Measurements from ENCODE around the gene ZNF697.
"Not testable (repeated sequence)": the region's sequence is repeated elsewhere in the genome, so short reads cannot be mapped to it uniquely, and the experiment has no call there.

Gene ZNF697

DNA sequence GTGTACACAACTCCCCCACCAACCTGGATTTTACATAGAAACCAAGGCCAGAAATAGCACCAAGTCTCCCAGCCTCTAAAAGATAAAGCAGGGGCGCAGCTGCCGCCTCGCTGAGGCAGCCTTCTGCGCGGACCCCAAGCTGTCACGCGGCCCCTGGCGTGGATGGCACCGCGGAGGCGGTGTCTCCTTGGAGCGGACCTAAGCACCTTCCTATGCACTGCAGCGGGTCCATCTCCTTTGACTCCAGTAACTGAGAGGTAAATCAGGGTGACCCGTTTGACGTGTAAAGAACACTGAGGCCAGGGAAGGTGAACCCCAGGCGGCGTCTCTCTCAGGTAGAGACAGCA is 17.0 kb downstream of the ZNF697 start:
- DNase-seq: no peak

- DNase-seq: peak; percentile 60
Measured at GRCh38 chr1:119626841-119627240, 21.2 kb downstream of the ZNF697 start.

- DNase-seq: no peak
Measured at GRCh38 chr1:119626011-119626545, 22.0 kb downstream of the ZNF697 start.

DNA sequence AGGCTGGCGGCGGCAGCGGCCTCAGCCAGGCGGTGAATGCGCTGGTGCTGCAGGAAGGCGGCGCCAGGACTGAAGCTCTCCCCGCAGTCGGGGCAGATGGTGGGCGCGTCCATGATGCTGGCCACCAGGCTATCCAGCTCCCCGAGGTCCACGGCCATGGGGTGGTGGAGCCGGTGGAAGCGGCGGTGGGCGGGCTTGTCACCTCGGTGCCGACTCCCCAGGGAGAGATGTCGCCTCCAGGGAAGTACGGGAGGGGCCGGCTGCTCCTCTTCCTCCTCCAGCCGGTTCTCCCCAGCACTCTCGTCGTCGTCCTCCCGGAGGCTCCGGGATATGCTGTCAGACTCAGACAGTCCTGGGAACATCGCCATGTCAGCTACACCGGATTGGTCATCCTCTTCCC is 24.4 kb downstream of the ZNF697 start:
- DNase-seq: no peak

DNA sequence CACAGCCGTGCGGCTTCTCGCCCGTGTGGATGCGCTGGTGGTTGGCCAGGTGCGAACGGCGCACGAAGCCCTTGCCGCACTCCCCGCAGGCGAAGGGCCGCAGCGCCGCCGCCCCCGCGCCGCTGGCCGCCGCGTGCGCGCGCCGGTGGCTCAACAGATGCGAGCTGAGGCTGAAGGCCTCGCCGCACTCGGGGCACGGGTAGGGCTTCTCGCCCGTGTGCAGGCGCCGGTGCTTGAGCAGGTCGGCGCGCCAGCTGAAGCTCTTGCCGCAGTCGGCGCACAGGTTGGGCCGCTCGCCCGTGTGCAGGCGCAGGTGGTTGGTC is 24.9 kb downstream of the ZNF697 start:
- no peak for DNase-seq

- no peak for DNase-seq
Measured at GRCh38 chr1:119622311-119623192, 25.5 kb downstream of the ZNF697 start.

- no peak for DNase-seq
Measured at GRCh38 chr1:119621705-119622104, 26.4 kb downstream of the ZNF697 start.

GRCh38 chr1:119617751-119618691 is 30.0 kb downstream of the ZNF697 start:
- DNase-seq: no peak

DNA sequence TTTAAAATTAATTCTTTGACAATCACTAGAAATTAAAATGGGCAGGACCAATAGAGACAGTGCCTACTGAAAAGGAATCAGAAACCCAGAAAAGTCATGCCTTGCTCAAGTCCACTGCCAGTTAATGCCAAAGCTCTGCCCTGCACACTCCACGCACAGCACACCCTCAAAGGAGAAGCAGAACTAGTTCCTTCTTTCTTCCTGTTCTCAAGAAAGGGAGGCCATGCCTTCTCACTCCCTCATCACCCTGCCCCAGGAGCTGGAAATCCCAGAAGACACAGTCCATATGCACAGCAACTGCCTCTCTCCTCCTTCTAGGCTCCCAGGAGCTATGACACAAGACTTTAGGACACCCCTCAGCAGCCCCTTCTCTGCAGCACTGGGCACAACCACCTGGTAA is 31.3 kb downstream of the ZNF697 start:
- not testable (repeated sequence) for DNase-seq

- DNase-seq: not testable (repeated sequence)
Measured at GRCh38 chr1:119615100-119615499, 33.0 kb downstream of the ZNF697 start.

DNA sequence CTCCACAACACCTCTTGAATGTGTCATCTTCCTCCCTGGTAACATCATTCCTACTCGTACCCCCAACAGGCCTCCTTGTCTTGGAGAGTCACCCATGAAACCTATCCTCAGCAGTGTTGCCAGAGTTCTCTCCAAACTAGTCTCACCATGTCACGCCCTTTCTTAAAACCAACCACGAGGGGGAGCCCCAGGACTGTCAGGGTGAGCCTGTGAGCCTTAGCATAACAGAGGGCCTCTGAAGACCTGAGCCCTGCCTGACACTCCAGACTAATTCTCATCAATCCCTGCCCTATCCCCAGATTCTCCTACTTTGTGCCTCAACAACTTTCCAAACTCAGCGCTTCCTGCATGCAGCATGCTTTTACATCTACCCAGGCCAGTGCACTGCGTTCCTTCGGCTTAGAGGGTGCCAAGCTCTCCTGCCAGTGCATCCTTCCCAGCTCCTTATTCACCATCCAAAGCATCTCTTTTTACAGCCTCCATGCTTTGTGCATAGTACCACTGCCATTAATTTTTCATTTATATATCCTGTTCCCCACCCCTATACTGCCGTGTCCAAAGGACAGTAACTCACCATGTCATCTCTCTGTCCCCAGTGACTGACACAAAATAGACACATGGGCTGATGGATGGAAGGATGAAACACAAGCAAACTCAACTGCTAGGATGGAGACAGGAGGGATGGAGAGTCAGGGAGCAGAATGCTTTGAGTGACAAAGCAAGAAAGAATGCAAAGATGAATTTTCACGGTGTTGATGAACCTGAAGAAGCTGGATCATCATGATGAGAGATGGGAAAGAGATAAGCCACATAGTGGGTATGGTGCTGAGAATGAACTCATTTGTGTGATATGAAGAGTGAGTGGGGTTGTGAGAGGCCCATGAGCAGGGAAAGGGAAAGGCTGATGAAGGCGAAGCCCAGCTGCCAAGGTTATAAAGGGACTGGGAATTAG is 34.0 kb downstream of the ZNF697 start:
- DNase-seq: peak; percentile 83

DNA sequence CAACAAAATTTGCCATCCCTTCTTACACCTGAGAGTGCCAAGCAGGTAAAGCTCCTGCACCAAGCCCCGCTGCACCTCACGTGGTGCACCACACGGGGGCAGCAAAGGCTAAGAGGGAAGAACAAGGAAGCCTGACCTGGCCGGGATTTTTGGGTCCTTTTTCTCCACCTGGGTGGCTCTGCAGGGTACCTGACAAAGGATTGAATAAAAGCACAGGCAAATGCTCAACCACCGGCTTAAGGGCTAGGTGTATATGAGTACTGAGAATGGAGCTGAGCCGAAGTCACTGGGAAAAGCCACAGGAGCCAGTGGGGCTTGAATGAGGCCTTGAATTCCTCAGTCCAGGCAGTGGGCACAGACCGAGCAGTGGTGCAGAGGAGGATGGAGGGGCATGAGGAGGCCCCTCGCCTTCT is 36.4 kb downstream of the ZNF697 start:
- peak; percentile 38 for DNase-seq

DNA sequence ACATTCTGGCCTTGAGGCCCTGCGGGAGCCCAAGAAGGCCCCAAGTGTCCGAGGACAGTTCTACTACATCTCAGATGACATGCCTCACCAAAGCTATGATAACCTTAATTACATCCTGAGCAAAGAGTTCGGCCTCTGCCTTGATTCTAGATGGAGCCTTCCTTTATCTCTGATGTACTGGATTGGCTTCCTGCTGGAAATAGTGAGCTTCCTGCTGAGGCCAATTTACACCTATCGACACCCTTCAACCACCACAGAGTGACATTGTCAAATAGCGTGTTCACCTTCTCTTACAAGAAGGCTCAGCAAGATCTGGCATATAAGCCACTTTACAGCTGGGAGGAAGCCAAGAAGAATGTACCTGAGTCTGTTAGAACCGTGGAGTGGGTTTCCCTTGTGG is 39.2 kb downstream of the ZNF697 start:
- not testable (repeated sequence) for DNase-seq

DNA sequence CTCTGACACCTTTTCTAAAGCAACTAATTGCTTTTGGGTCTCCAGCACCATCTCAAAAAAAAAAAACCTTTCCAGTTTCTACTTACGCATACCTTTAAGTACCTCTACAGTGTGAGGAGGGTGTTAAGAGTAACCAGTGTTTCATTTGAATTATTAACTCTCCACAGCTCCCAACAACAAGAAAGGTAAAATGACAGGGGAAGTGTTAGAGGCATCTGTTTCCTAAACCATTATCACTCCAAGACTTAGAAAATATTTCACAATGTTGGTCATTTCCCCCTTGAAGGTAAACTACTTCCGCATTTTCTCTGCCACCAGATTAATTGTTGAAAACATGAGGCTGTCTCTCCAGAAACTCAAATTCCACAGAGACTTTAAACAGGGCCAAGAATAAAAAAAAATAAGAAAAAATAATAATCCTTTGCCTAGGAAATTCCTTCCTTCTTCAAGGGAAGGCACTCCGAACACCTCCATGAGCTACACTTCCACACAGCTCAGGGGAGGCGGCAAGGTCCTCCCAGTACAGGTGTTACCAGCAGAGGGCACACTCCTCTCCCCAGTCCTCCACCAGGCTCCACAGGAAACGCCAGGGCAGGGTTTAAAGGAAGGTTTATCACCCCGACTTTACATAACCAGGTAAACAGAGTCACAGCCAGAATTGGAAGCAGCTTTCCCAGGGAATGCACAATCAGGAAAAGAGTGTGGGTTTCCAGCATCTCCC is 40.8 kb downstream of the ZNF697 start:
- DNase-seq: not testable (repeated sequence)

GRCh38 chr1:119606394-119606793 is 41.7 kb downstream of the ZNF697 start:
- DNase-seq: no peak

DNA sequence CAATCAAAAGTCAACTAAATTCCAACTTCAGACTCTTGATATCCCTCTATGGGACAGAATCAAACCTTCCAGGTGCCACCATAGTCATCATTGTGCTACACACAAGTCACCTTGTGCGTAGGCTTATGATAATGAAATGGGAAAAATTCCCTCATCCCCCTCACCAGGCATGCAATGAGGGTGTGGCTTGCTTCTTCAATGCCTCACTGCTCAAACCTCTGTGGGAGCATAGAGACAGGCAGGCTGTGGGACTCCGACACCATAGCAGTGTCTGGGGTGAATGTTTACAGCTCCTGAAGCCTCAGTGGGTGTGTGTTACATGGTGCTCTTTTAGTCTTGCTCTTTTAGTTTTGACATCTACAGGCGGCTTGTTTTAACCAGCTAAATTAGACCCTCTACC is 42.4 kb downstream of the ZNF697 start:
- DNase-seq: no peak

DNA sequence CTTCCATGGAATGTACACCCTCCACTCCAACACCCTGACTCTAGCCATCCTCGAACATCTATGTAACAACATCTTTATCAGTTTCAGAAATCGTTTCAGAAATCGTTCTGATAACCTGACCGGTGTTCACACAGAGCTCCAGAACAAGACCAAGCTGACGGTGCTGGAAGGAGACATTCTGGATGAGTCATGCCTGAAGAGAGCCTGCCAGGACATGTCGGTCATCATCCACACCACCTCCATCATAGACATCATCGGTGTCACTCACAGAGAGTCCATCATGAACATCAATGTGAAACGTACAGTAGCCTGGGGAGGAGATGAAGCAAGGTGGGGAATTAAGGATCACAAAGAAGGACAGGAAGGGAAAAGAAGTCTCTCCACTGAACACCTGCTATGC is 43.0 kb downstream of the ZNF697 start:
- not testable (repeated sequence) for DNase-seq

- DNase-seq: no peak
Measured at GRCh38 chr1:119603695-119604094, 44.4 kb downstream of the ZNF697 start.

DNA sequence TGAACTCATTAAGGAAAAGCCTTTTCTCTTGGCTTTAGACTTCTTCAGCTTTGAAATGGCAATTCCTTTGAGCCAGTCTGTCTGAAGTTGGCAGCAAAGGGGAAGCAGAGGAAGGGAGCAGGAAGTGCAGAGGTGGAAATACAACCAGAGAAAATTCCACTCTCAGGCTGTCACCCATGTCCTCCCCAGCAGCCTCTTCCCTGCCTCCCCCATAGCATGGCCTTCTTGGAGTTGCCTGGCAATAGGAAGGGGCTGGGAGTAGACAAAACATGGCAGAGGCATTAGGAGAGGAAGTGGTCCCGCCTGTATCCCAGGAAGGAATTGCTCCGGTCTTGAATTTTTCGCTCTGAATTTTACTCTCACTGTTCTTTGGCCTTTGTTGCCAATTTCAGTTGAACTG is 44.8 kb downstream of the ZNF697 start:
- not testable (repeated sequence) for DNase-seq

DNA sequence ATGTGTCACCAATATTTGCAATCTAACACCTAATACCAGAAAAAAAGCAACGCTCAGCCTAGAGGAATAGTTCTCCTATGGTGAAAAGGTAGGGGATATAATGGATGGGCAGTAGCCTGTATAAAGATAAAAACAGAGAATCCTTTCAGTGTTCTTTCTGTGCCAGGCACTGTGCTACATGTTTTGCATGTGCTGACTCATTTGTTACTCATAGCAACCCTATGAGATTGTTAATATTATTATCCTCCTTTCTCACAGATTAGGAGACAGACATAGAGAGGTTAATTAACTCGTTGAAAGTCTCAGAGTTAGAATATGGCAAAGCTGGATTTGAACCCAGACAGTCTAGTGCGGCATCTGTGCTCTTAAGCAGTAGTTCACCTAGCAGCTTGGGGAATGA is 45.3 kb downstream of the ZNF697 start:
- not testable (repeated sequence) for DNase-seq

DNA sequence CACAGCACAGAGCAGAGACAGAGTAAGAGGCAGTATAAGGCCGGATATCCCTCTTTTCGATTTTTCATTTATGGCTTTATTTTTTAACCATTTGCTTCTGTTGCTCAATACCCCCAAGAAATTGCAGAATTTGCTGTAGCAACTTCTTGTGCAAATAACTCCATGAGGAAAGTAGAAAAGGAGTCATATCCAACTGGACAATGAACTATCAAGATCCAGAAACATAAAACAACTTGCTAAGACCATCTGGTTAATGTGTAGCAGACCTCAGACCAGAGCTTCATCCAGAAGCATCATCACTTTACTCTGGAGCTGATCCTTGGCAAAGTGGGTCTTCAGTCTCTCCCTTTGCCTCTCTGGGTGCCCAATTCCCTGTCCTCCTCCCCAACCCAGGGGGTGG is 45.9 kb downstream of the ZNF697 start:
- no peak for DNase-seq

DNA sequence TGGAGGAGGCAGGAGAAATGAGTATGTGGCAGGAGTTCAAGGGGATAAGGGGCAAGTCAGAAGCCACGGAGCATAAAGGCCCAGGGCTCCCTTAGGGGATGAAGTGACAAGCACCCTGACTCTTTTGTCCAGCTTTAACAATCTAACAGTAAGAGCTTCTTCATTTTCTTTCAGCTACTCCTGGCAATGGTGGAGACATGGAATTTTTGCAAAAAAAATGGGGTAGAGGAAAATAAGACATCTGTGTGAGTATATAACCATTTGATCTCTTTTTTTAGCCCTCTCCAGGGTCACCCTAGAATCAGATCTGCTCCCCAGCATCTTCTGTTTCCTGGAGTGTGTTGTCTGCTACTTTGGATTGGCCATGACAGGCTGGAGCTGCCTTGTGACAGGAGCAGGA is 47.1 kb downstream of the ZNF697 start:
- DNase-seq: no peak

Data from fibroblast of skin of back (primary cell).